Immature natural killer cell (primary cell): ENCODE data around the gene WDHD1. TPM values are rescaled to one million over a fixed set of nuclear protein-coding genes. Genes with fewer than 3 reads are reported as not detected.

Source experiments
- polyA plus RNA-seq, 3 donors: library from polyadenylated mRNA; unstranded; fragments of 300-500 nt; fragmentation: Illumina TruSeq; gene quantifications; one replicate each; pipeline ENCODE4 v1.2.3, GENCODE V29; 2021

Gene WDHD1
- polyA plus RNA-seq, 3 donors from 2014 or later, result 0.72 to 7.2 (median 6.6) TPM

Other genes starting within 250 kb of the WDHD1 start
- gene GCH1, start 124.3 kb downstream of the WDHD1 start, polyA plus RNA-seq, result 10 to 100 TPM; 41.7 to 53.2 (median 52.0) TPM
- gene SOCS4, start 137 bp upstream of the WDHD1 start, polyA plus RNA-seq, result 1 to 10 TPM; 1.1 to 2.5 (median 1.3) TPM
- 10 to 100 TPM; 50.0 to 85.0 (median 79.7) TPM for gene MAPK1IP1L, start 24.5 kb upstream of the WDHD1 start, polyA plus RNA-seq
- gene LGALS3, start 102.2 kb upstream of the WDHD1 start, polyA plus RNA-seq, result 10 to 100 TPM; 23.3 to 58.2 (median 40.5) TPM
- gene DLGAP5, start 164.5 kb upstream of the WDHD1 start, polyA plus RNA-seq, result under 1 TPM in 2 of 3 donors, not detected in 1; 0.42 to 0.72 TPM
- gene FBXO34, start 244.3 kb upstream of the WDHD1 start, polyA plus RNA-seq, result 10 to 100 TPM; 25.0 to 38.2 (median 38.1) TPM